KMS-11 (cell line): Measurements from ENCODE around the gene SEC14L6.

Experiments
- H2AFZ ChIP-seq: fragments of 200-600 bp; sonication (generic); 2 replicates; pipeline ENCODE4 v1.6.1; 2016; ENCODE audit warnings: antibody characterized with exemption, mixed run types, low read depth
- H3K27ac ChIP-seq: fragments of 200-600 bp; sonication (generic); 2 replicates; pipeline ENCODE4 v1.6.1; 2016; ENCODE audit warnings: mild to moderate bottlenecking, mixed run types
- H3K27me3 ChIP-seq: fragments of 200-600 bp; sonication (generic); 2 replicates; pipeline ENCODE4 v1.6.1; 2017; ENCODE audit warnings: mild to moderate bottlenecking, low read depth, mixed run types, moderate library complexity; ENCODE audit not compliant: insufficient read depth
- H3K36me3 ChIP-seq: fragments of 200-600 bp; sonication (generic); 2 replicates; pipeline ENCODE4 v1.6.1; 2017; ENCODE audit warnings: mild to moderate bottlenecking, mixed run types; ENCODE audit not compliant: insufficient read depth
- H3K4me1 ChIP-seq: fragments of 200-600 bp; sonication (generic); 2 replicates; pipeline ENCODE4 v1.6.1; 2016; ENCODE audit warnings: mild to moderate bottlenecking, low read depth, mixed run types; ENCODE audit not compliant: poor library complexity, severe bottlenecking
- H3K4me2 ChIP-seq: fragments of 200-600 bp; sonication (generic); 2 replicates; pipeline ENCODE4 v1.7.0; 2016; ENCODE audit warnings: mild to moderate bottlenecking, mixed run types
- H3K4me3 ChIP-seq: fragments of 200-600 bp; sonication (generic); IDR thresholded peaks from 2 replicates; pipeline ENCODE4 v1.6.1; 2017; ENCODE audit warnings: low read depth, low read length, mixed read lengths; ENCODE audit not compliant: insufficient read depth
- H3K79me2 ChIP-seq: fragments of 200-600 bp; sonication (generic); 2 replicates; pipeline ENCODE4 v1.6.1; 2016; ENCODE audit warnings: low read depth, mixed run types; ENCODE audit not compliant: insufficient read depth
- H3K9ac ChIP-seq: fragments of 200-600 bp; sonication (generic); 2 replicates; pipeline ENCODE4 v1.6.1; 2016; ENCODE audit warnings: mild to moderate bottlenecking, mixed run types
- H4K20me1 ChIP-seq: fragments of 200-600 bp; sonication (generic); 2 replicates; pipeline ENCODE4 v1.6.1; 2016; ENCODE audit warnings: mild to moderate bottlenecking, mixed run types; ENCODE audit not compliant: insufficient read depth
- CTCF ChIP-seq: fragments of 200-600 bp; sonication (generic); conservative IDR thresholded peaks from 2 replicates; pipeline ENCODE4 v1.6.1; 2017; ENCODE audit warnings: low read depth, mild to moderate bottlenecking, antibody characterized with exemption, low read length, moderate library complexity, mixed read lengths

SEC14L6 gene

GRCh38 chr22:30513462-30513861 lies 33.1 kb downstream of the SEC14L6 start:
- H3K27ac ChIP-seq = no peak overlapping the region
- H3K27me3 ChIP-seq = no peaks in the 10 kb centered on the region; the same call in 1 of the 2 replicates
- no peak overlapping the region for H3K4me3 ChIP-seq
- H3K4me2 ChIP-seq = no peak overlapping the region
- no peak overlapping the region for H2AFZ ChIP-seq
- TF ChIP-seq CTCF = no peak
- H3K4me1 ChIP-seq = no peaks in the 10 kb centered on the region
- no peaks in the 10 kb centered on the region for H4K20me1 ChIP-seq
- no peak overlapping the region for H3K9ac ChIP-seq
- no peaks in the 10 kb centered on the region for H3K36me3 ChIP-seq
- H3K79me2 ChIP-seq = no peaks in the 10 kb centered on the region

- Histone ChIP-seq H3K27me3 (no peaks in the 10 kb centered on the region; the same call in 1 of the 2 replicates), H3K27ac (no peak overlapping the region), H3K4me3 (no peak overlapping the region), H4K20me1 (no peaks in the 10 kb centered on the region), H3K36me3 (no peaks in the 10 kb centered on the region), H3K4me1 (no peaks in the 10 kb centered on the region), H3K4me2 (no peak overlapping the region), H3K9ac (no peak overlapping the region), H3K79me2 (no peaks in the 10 kb centered on the region), H2AFZ (no peak overlapping the region)
- no peak for TF ChIP-seq CTCF
Measured at GRCh38 chr22:30511911-30512310, 34.6 kb downstream of the SEC14L6 start.

- Histone ChIP-seq H3K79me2 (no peaks in the 10 kb centered on the region), H3K27me3 (no peaks in the 10 kb centered on the region; the same call in 1 of the 2 replicates), H3K9ac (no peak overlapping the region), H3K27ac (no peak overlapping the region), H2AFZ (no peak overlapping the region), H4K20me1 (no peaks in the 10 kb centered on the region), H3K4me3 (no peak overlapping the region), H3K4me1 (no peaks in the 10 kb centered on the region), H3K4me2 (no peak overlapping the region), H3K36me3 (no peaks in the 10 kb centered on the region)
- TF ChIP-seq CTCF = no peak
Measured at GRCh38 chr22:30511109-30511508, 35.4 kb downstream of the SEC14L6 start.

- H4K20me1 ChIP-seq = no peaks in the 10 kb centered on the region
- no peaks in the 10 kb centered on the region for H3K79me2 ChIP-seq
- H3K27ac ChIP-seq = no peak overlapping the region
- H3K27me3 ChIP-seq = no peaks in the 10 kb centered on the region; the same call in 1 of the 2 replicates
- H3K36me3 ChIP-seq = no peaks in the 10 kb centered on the region
- TF ChIP-seq CTCF = no peak
- no peaks in the 10 kb centered on the region for H3K4me1 ChIP-seq
- H2AFZ ChIP-seq = no peak overlapping the region
- no peak overlapping the region for H3K4me3 ChIP-seq
- no peak overlapping the region for H3K9ac ChIP-seq
- no peak overlapping the region for H3K4me2 ChIP-seq
Measured at GRCh38 chr22:30508216-30508615, 38.3 kb downstream of the SEC14L6 start.

- H3K4me1 ChIP-seq = no peaks in the 10 kb centered on the region
Measured at GRCh38 chr22:30507670-30508069, 38.9 kb downstream of the SEC14L6 start.

More at GRCh38 chr22:30507670-30508069, 38.9 kb downstream of the SEC14L6 start:
- TF ChIP-seq CTCF = no peak
- Histone ChIP-seq H3K27ac (no peak overlapping the region), H3K4me3 (no peak overlapping the region), H2AFZ (no peak overlapping the region), H4K20me1 (no peaks in the 10 kb centered on the region), H3K9ac (no peak overlapping the region), H3K27me3 (no peaks in the 10 kb centered on the region), H3K36me3 (no peaks in the 10 kb centered on the region), H3K4me2 (no peak overlapping the region), H3K79me2 (no peaks in the 10 kb centered on the region)
